NK-92 treated with Interleukin-12 subunit alpha and Interleukin-12 subunit beta, amount 100 ng/mL, for 24 hours (cell line): Measurements from ENCODE around the gene RGS6.

Source experiments
- DNase-seq: peaks from one replicate; lab custom pipeline; 2025; lab: John Stamatoyannopoulos, UW

Gene RGS6

DNA sequence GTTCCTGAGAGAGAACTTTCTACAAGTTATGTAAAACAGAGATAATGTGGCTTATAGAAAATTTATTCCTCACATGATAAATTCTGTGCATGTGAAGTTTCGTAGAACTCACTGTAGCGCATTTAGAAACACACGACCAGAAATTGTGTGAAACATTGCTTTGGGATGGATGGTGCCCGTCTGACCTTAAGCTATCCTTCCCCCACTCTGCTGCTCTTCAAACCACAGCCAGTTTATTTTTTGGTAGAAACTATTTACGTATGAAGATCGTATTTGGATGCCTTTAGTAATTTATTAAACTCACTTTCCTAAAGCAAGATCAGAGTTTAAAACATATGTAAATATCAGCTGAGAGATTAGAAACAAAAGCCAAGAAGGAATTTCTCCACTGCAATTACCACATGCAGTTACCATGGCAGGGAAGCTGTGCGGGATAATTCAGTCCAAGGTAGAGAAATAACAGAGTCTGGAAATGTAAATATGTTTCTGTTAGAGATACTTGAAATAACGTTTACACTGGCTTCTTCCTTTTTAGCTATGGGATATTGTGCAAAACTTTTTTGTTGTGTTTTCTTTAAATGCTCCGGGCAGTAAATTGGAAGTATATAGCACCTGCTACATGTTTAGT, 382.7 kb downstream of the RGS6 start:
- DNase-seq: no peak

DNA sequence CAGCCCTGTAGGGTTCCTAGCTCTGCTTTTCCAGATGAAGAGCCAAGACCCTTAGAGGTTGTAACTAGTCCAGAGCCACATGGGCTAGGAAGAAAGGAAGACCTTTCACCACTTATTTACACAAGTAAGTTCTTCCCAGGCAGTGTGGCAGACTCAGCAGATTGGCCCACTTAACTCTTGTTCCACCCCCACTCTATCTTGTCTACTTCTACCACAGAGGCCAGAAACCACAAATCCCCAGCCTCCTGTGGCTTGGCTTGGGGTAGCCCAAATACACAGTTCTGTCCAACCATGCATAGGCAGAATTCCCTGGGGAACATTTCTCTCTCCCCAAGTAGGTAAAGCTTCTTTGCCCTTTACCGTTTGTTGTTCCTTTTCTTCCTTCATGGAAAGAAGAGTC, 383.5 kb downstream of the RGS6 start:
- no peak for DNase-seq

DNA sequence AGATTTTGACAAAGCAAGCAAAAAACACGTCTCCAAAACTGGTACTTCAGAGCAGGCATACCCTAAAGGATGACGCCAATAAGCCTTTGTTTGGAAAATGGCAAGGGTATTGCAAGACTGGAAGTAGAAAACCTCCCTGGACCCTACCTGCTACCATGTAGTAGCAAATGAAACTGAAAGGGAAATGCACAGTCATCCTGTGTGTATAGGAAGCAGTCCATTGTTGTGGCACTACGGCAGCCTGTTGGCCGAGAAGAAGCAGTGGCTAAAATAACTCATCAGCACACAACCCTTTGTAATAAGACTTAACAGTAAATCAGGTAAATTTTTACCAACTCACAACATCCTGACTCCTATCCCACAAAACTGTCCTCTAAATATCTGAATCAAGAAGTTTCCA, 386.4 kb downstream of the RGS6 start:
- DNase-seq: no peak

DNA sequence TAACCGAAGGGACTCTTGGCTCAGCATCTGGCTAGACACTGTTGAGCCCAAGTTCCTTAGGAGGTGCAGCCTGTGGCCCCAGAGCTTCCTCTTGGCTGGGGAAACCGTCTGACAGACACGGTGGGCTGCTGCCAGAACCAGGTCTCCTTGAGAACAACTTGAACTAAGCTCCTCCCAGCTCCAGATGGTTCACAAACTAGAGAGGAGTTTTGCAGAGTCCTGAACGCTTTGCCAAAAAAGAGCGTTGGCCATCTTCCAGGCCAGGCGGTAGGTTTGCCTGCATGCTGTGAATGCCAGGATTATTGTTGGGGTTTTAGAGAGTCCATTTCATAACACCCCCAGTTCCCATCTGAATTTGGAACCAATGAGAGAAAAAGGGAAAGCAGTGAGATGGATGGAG, 399.8 kb downstream of the RGS6 start:
- DNase-seq: no peak

DNA sequence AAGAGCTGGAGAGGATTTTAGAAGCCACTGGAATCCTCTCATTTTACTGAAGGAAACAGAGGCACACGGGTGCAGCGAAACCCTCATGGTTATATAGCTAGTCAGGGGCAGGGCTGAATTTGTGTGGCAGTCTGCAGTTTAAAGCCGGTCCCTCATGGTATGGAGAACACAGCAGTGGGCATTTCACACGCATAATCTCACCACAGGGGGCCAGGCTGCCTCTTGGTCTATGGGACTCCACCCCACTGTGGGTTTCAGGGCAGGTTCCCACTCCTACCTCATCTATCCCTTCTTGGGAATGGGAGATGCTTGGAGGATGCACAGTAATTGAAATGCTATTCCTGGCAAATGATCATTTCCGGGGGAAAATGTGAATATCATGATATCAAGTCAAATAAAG, 400.6 kb downstream of the RGS6 start:
- DNase-seq: no peak

DNA sequence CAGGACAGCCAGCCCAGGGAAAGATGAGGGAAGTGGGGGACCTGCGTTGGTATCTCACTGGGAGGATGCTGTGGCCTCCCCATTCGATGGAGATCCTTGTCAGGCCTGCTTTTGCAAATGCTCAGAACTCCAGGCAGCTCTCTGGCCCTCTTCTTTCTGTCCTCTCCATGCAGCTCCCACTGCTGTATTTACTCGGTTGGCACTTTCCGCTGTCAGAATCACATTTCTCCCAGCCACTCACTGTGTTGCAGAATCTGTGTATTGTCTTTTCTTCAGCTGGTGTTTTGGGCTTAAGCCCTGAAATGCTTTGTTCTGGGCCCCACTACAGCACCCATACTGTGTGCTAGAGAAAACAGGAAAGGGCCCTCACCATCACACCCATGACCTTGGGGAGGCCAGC, 401.1 kb downstream of the RGS6 start:
- DNase-seq: no peak

DNA sequence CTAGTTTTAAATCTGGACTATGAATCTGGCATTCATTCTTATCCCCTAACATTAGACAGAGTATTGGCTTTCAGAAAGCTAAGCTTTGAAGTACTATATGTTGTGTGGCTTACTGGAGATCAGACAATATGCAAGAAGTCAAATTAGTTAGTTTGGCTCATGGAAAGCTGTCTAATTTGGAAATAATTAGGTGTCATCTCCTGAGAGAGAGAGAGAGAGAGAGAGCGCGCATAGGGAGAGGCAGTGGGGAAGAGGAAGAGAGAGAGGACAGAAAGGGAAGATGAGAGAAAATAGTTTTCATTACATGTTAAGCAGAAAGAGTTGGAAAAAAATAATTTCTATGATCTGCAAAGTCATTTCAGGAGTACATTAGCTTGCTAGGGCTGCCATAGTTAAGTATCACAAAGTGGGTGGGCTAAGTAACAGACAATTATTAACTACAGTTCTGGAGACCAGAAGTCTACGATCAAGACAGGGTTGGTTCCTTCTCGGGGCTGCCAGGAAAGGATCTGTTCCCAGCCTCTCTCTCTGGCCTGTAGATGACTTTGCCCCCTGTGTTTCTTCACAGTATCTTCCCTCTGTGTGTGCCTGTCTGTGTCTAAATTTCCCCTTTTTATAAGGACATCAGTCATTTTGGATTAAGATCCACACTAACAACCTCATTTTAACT, 404.2 kb downstream of the RGS6 start:
- no peak for DNase-seq

DNA sequence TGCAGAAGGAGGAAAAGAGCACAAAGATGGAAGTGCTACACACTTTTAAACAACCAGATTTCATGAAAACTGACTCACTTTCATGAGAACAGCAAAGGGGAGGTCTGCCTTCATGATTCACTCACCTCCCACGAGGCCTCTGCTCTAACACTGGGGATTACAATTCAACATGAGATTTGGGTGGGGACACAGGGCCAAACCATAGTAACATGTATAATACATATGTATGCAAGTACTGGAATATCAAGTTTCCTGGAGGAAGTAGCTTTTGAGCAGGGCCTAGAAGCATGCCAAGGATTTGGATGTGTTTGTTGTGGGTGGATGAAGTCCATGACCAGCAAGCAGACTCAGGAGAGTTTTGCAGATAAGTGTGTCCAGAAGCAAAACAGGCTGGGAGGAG, 409.0 kb downstream of the RGS6 start:
- DNase-seq: no peak

DNA sequence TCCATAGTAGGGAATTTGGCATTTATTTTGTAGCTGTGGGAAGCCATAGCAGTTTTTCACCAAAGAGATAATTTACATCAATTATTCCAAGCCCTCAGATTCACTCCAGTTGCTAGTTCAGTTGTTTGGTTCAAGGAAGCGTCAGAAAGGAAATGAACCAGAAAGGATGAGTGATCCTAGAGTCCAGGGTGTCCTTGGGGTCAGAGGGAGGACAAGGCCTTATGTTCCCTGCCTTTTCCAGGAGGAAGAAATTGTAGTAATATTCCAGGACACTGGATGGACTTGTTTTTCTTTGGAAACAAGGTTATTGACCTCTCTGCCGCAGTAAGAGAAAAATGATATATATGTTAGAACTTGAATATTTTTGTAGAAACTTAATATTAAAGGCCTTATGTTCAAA, 409.5 kb downstream of the RGS6 start:
- no peak for DNase-seq

DNA sequence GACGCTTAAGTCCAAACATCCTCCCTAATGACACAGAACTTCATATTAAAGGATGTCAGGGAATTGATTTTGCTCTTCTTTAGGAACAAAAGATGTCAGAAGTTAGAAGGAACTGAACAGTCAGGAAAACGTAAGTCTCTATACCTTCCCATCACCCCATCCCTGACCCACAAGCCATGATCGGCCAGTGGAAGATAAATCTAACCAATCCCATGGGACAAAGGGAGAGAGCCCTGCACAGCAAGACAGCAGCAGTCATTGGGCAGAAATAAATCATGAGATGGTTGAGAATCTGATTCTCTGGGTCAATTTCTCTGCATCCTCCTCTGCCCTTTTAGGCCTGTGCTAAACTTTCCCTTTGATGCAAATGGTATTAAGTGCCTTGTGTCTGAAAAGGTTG, 414.9 kb downstream of the RGS6 start:
- DNase-seq: no peak

DNA sequence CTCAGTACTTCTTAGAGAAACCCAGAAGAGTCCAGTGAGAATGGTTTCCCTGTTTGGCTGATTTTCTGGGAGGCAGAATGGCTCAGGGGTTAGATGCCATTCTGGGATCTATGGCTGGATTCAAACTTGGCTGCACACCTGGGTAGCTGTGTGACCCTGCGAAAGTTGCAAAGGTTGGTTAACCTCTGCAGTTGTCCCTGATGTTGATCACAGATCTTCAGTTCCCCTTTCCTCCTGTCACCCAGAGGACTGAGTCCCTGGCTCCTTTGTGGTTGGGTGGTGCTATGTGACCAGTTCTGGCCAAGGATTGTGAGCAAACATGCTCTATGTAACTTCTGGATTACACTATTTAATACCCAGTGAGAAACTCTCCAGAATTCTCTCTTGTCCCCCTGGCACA, 418.0 kb downstream of the RGS6 start:
- no peak for DNase-seq

DNA sequence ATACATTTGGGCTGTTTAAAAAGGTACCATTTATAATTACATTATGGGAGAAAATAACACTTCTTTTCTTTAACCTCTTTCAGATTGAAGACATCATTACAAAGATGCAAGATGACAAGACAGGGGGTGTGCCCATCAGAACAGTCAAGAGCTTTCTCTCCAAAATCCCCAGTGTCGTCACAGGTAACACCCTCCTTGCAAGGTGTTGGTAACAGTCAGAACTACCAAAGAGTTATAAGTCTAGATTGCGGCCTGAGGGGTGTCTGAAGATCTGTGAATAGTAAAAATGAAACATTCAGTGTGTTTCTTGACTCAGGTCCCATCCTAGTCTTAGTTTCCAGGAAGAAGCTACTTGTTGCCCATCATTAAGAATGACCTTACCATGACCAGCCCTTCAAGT, 419.8 kb downstream of the RGS6 start:
- no peak for DNase-seq

DNA sequence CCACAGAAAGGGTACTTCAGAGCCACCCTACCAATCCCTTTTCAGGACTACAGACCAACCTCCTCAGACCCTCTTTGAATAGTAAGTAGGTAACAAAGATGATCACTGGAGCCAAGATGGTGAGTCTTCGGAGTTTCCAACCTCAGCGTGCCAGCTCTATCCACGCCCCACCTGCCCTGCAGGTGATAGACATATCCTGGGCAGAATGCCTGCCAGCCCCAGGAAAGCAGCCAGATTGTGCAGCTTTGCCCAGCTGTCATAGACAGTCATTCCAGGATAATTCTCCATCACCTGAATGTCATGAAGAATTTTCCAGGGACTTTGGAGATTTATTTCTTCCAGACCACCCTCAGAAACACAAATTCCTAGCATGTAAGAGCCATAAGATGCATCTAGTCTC, 434.4 kb downstream of the RGS6 start:
- DNase-seq: no peak

DNA sequence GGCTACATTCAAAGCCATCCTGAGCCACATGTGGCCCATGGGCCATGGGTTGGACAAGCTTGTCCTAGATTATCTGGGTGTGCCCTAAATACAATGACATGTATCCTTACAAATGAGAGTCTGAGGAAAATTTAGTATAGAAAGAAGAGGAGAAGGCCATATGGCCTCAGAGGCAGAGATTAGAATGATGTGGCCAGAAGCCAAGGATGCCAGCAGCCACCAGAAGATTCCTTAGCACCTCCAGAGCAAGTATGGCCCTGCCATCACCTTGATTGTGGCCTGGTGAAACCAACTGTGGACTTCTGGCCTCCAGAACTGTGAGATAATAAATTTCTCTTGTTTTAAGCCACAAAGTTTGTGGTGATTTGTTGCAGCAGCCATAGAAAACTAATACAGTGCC, 436.9 kb downstream of the RGS6 start:
- no peak for DNase-seq

DNA sequence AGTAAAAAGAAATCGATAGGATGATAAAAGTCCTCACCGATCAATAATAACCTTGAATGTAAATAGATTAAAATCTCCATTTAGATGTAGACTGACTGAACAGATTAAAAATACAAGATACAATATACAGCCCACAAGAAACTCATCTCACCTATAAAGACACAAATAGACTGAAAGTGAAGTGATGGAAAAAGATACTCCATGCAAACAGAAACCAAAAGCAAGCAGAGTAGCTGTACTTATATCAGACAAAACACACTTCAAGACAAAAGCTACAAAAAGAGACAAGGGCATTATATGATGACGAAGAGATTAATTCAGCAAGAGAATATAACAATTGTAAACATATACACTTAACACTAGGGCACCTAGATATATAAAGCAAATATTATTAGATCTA, 444.8 kb downstream of the RGS6 start:
- no peak for DNase-seq

DNA sequence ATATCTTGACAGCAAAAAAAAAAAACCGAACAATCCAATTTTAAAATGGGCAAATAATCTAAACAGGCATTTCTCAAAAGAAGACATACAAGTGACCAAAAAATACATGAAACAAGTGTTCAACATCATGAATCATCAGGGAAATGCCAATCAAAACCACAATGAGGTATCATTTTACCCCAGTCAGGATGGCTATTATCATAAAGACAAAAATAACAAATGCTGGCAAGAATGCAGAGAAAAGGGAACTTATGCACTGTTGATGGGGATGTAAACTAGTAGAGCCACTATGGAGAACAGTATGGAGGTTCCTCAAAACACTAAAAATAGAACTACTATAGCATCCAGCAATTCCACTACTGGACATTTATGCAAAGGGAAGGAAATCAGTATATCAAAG, 448.2 kb downstream of the RGS6 start:
- DNase-seq: no peak

DNA sequence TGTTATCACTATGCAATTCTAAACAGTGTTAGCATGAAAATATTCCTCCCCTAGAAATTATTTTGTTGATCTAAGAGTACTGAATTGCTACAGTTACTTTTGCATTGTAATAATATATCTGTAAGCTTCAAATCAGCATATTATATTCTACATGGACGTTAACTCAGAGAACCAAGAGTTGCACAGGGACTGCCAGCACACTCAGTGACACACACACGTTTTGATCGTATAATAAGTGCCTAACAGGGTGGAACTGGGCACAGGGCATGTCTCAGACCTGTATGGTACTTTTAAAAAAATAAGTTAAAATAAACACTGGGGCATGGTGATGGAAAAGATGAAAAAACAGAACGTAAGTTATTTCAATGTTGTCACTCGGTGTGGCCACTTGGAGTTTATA, 451.6 kb downstream of the RGS6 start:
- DNase-seq: no peak

DNA sequence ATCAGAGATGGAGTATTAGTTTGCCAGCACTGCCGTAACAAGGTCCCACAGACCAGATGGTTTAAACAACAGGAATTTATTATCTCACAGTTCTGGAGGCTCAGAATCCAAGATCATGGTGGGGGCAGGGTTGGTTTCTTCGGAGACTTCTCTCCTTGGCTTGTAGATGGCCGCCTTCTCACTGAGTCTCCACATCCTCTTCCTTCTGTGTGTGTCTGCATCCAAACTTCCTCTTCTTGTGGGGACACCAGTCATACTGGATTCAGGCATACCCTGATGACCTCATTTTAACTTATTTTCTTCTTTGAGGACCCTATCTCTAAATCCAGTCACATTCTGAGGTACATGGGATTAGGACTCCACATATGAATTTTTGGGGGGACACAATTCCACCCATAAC, 455.5 kb downstream of the RGS6 start:
- DNase-seq: no peak

DNA sequence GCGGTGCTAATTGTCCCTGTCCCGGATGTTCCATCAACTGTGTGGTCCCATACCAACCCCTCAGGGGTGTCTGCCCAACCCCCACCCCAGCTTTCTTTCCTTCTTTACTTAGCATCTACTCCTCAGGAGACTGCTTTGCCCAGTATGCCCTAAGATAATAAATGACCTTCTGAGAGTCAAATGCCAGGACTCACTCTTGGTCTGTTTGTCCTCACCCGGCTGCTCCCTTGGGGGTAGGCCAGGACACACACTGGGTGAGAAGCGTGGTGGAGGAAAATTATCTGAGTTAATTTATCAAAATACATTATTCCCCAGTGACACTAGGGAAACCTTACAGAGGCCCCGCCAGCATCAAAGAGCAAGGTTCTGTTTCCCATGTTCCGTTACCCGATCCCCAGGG, 457.0 kb downstream of the RGS6 start:
- DNase-seq: no peak

DNA sequence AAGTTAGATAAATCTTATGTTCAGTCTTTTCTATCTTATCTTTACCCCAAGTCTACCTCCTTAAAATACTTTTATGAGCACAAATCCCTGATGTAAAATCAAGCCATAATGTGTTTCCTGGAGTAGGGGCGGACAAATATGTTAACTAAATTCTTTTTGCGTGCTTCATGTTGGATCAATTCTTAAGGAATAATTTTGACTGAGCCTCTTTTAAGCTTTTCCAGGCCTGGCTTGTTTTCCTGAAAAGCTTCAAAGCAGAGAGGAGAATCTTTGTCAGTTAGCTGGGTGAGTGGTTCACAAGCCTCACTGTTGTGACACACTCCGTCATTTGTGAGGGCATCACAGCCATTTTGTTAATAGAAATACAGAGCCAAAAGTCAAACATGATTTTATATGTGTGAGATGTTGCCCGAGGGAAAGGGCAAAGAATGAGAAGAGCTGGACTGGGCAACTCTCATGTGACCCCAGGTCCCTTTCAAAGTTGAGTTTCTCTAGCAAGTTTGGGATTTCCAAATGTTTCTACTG, 468.9 kb downstream of the RGS6 start:
- DNase-seq: no peak

DNA sequence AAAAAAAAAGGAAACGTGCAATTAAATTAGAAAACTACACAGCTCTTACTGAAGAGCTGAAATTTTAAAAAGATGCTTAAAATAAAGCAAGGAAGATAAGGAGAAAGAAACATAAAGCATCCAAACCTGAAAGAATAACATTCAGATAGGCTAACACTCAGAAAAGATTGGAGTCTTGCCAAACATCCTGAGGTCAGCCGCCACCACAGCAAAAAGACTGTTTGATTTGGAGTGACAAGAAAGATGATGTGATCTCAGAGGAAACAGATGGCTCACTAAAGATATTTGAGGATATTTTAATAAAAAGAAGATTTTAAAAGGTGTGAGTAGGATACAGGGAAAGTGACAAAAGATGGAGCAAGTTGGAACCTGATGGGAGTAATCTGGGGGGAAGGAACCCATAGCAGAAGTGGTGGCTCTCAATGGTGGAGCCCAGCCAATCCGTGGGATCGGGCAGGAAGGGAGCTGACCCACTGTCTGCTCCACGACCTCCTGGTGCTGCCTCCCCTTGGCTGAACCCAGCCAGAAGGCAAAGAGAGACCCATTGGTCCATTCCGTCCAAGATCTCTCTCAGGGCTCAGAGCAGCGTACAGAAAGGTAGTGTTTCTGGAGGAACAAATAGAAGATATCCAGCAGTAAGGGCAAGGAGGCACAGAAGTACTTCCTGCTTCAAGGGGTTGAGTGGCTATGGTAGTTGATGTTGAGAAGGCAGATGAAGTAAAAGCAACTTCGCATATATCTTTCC, 469.6 kb downstream of the RGS6 start:
- DNase-seq: no peak

DNA sequence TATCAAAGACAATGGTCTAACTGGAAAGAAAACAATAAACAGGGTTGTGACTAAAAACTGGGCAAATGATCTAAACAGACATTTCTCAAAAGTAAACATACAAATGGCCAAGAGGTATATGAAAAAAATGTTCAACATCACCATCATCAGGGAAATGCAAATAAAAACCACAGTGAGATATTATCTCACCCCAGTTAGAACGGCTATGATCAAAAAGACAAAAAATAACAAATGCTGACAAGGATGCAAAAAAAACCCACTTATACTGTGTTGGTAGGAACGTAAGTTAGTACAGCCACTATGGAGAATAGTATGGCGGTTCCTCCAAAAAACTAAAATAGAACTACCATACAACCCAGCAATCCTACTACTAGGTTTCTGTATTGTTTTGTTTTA, 470.1 kb downstream of the RGS6 start:
- DNase-seq: no peak

DNA sequence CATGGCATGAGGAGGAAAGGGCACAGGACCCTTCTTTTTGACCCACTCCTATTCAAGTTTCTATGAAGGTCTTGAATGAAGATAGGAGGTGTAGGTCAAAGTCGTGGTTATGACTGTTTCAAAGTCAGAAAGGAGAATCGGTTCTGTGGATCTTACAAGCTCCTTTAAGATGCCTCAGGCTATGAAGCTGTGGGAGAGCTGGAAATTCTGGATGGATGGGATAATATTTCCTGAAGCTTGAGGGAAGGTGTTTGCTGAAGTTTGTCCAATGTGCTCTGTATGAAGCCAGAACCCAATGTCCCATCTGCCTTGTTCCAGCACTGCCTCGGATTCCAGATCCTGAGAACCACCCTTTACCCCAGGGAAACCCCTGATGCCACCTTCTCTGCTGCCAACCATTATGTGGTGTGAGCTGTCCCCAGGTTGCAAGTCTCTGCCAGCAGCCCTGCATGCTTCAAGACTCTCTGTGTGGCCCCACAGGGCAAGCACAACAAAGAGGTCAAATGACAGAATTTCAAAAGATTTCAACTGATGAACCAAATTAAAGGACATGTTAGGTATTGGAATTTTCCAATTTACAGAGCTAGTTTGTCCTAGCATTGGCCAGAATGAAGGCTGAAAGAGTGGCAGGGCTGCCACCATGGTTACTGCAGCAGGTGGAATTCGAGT, 472.0 kb downstream of the RGS6 start:
- no peak for DNase-seq
